PC-3 (cell line): Measurements from ENCODE around the gene KLK15. TPM values are rescaled to one million over a fixed set of nuclear protein-coding genes. Genes with fewer than 3 reads are reported as not detected.

Source experiments
- ATAC-seq: fragments of 200-7000 bp; cut with Tn5 transposase; 2 replicates; pipeline ENCODE4 v1.9.1; 2020; ENCODE audit warnings: mild to moderate bottlenecking, moderate library complexity
- BruUV-seq: library from RNA; stranded (reverse); fragments of 400-500 nt; replicated peaks from 2 replicates; lab custom pipeline; 2021; lab: Mats Ljungman, UMichigan
- CTCF ChIA-PET: fragments of 300-600 bp; sonication (Branson Sonifier 250); formaldehyde crosslinking; loops from one replicate; lab custom pipeline; 2022; ENCODE audit warnings: antibody characterized with exemption; lab: Charles Lee
- POLR2A ChIA-PET: fragments of 300-600 bp; sonication (Branson Sonifier 250); formaldehyde crosslinking; loops from one replicate; lab custom pipeline; 2022; ENCODE audit warnings: antibody characterized with exemption; ENCODE audit not compliant: unreplicated experiment; lab: Charles Lee
- DNase-seq: peaks from one replicate; pipeline ENCODE4 v3.0.0-alpha.2; 2015
- H2AFZ ChIP-seq: fragments of 300-600 bp; sonication (generic); 2 replicates; pipeline ENCODE4 v1.6.0; 2016; ENCODE audit warnings: antibody characterized with exemption, low read length
- H3F3A ChIP-seq: fragments of 300-600 bp; sonication (generic); one replicate; pipeline ENCODE4 v1.6.0; 2017; ENCODE audit warnings: antibody characterized with exemption, low read length, control low read depth, mild to moderate bottlenecking; ENCODE audit not compliant: unreplicated experiment
- H3K27ac ChIP-seq: fragments of 300-600 bp; sonication (generic); 2 replicates; pipeline ENCODE4 v1.5.1; 2016; ENCODE audit warnings: mild to moderate bottlenecking, low read length
- H3K27me3 ChIP-seq: fragments of 300-600 bp; sonication (generic); 2 replicates; pipeline ENCODE4 v1.6.1; 2016; ENCODE audit warnings: low read length, mixed read lengths
- H3K36me3 ChIP-seq: fragments of 300-600 bp; sonication (generic); 2 replicates; pipeline ENCODE4 v1.6.1; 2016; ENCODE audit warnings: low read depth, mixed run types, low read length, mixed read lengths
- H3K4me1 ChIP-seq: fragments of 300-600 bp; sonication (generic); 2 replicates; pipeline ENCODE4 v1.5.1; 2016; ENCODE audit warnings: low read length; ENCODE audit not compliant: insufficient read depth
- H3K4me2 ChIP-seq: fragments of 300-600 bp; sonication (generic); 2 replicates; pipeline ENCODE4 v1.6.0; 2016; ENCODE audit warnings: low read length
- H3K4me3 ChIP-seq: fragments of 300-600 bp; sonication (generic); 2 replicates; pipeline ENCODE4 v1.5.1; 2016; ENCODE audit warnings: mild to moderate bottlenecking, low read length, mixed read lengths
- H3K79me2 ChIP-seq: fragments of 300-600 bp; sonication (generic); 2 replicates; pipeline ENCODE4 v1.6.1; 2017; ENCODE audit warnings: low read length, mixed read lengths
- H3K9ac ChIP-seq: fragments of 300-600 bp; sonication (generic); 2 replicates; pipeline ENCODE4 v1.6.0; 2016; ENCODE audit warnings: mild to moderate bottlenecking, low read length
- H3K9me2 ChIP-seq: fragments of 300-600 bp; sonication (generic); replicated peaks from 2 replicates; pipeline ENCODE4 v1.6.1; 2016; ENCODE audit warnings: mixed run types, low read length, mixed read lengths
- H3K9me3 ChIP-seq: fragments of 300-600 bp; sonication (generic); 2 replicates; pipeline ENCODE4 v1.6.1; 2016; ENCODE audit warnings: low read length, mixed read lengths
- H4K20me1 ChIP-seq: fragments of 300-600 bp; sonication (generic); 2 replicates; pipeline ENCODE4 v1.6.1; 2016; ENCODE audit warnings: low read length, mixed read lengths
- EZH2 ChIP-seq: fragments of 300-600 bp; sonication (generic); IDR thresholded peaks from one replicate; pipeline ENCODE4 v1.6.1; 2017; ENCODE audit warnings: antibody characterized with exemption, mild to moderate bottlenecking, low read length; ENCODE audit not compliant: unreplicated experiment
- EZH2phosphoT487 ChIP-seq: fragments of 300-600 bp; sonication (generic); IDR thresholded peaks from 2 replicates; pipeline ENCODE4 v1.6.1; 2018; ENCODE audit warnings: mild to moderate bottlenecking, antibody characterized with exemption, low read length, borderline replicate concordance
- intact Hi-C: fragments of 100-400 bp; cut with micrococcal nuclease; formaldehyde crosslinking; loops from 2 replicates; pipeline ENCODE4 v1.9.0; 2023
- total RNA-seq: library from RNA; depleted of rRNA; stranded (reverse); fragments of >200 nt; gene quantifications from 2 replicates; pipeline ENCODE4 v1.2.3, GENCODE V29; 2014
- TF ChIP-seq, protein P1 (sequence below): fragments of 300-600 bp; sonication (generic); conservative IDR thresholded peaks from 2 replicates; pipeline ENCODE4 v1.5.1; 2017; ENCODE audit warnings: antibody characterized with exemption, low read depth, mild to moderate bottlenecking, low read length

Gene KLK15
- total RNA-seq, 1 experiment from 2014 or later, result 1.3 TPM

DNA sequence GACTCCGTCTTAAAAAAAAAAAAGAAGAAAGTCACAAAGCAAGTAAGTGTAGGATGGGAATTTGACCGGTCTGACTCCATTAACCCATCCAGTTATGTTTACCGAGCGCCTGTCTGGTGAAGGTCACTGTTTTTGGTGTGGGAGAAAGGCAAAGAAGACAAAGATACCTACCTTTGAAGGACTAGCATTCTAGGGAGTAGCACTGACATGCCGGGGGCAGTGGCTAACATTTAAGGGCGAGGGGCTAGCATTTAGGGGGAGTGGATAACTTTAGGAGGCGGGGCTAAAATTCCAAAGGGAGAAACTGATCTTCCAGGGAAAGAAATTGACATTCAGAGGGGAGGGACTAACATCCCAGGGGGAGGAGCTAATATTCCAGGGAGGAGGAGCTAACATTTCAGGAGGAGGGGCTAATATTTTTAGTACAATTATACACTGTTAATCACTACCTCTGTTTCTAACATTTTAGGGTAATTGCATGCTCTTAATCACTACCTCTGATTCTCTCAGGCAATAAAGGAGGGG, 54.4 kb downstream of the KLK15 start:
- ChIA-PET CTCF (interaction anchor here (1.3 kb wide), 1 partner anchor 54 kb away, joined by 6 read pairs; no protein-coding TSS in a partner anchor), POLR2A (no interaction called here)
- no peaks in the 10 kb centered on the region for H3F3A ChIP-seq
- no peak overlapping the region for H3K4me3 ChIP-seq
- H3K9me3 ChIP-seq, result no peaks in the 10 kb centered on the region
- no peak overlapping the region for H3K27ac ChIP-seq
- no peak overlapping the region for H3K9ac ChIP-seq
- BruUV-seq, result no TSS peak
- no peak for DNase-seq
- no peak overlapping the region for H2AFZ ChIP-seq
- H4K20me1 ChIP-seq, result no peaks in the 10 kb centered on the region
- no peak overlapping the region for H3K4me2 ChIP-seq
- intact Hi-C loops, result no loop called here
- no peak for ATAC-seq
- peaks cover 71% of the 10 kb centered on the region for H3K27me3 ChIP-seq
- H3K4me1 ChIP-seq, result 0 out of 2 replicates have a peak, but pooled peaks cover 3% of the 10 kb centered on the region
- no peaks in the 10 kb centered on the region for H3K36me3 ChIP-seq
- H3K9me2 ChIP-seq, result no peaks in the 10 kb centered on the region
- no peak for TF ChIP-seq EZH2phosphoT487
- TF ChIP-seq EZH2, result no peak
- TF ChIP-seq, protein P1, sequence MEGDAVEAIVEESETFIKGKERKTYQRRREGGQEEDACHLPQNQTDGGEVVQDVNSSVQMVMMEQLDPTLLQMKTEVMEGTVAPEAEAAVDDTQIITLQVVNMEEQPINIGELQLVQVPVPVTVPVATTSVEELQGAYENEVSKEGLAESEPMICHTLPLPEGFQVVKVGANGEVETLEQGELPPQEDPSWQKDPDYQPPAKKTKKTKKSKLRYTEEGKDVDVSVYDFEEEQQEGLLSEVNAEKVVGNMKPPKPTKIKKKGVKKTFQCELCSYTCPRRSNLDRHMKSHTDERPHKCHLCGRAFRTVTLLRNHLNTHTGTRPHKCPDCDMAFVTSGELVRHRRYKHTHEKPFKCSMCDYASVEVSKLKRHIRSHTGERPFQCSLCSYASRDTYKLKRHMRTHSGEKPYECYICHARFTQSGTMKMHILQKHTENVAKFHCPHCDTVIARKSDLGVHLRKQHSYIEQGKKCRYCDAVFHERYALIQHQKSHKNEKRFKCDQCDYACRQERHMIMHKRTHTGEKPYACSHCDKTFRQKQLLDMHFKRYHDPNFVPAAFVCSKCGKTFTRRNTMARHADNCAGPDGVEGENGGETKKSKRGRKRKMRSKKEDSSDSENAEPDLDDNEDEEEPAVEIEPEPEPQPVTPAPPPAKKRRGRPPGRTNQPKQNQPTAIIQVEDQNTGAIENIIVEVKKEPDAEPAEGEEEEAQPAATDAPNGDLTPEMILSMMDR, result no peak
- no peaks in the 10 kb centered on the region for H3K79me2 ChIP-seq

DNA sequence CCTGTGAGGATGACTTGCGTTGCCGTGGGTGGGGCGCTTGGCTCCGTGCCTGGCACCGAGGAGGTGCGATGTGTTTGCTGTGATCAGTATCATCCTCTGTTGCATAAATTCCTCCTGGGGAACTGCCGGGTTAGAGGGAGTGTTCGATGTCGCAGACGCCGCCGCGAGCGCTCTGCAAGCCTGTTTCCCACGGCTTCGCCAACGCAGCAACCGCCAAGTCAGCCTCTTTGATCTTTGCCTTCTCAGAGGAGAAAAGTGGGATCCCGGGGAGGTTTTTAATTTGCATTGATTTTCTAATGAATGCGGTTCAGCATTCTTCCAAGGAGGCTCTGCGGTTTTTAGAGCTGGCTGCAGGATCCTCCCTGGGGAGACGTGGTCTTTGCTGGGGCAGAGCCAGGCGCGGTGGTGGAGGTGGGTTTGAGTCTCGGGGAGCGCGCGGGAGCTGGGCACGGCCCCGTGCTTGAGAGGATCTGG, 55.5 kb downstream of the KLK15 start:
- Histone ChIP-seq H3F3A (no peaks in the 10 kb centered on the region), H2AFZ (no peak overlapping the region), H3K9ac (no peak overlapping the region), H3K4me2 (peak overlapping the region; percentile 13), H3K27me3 (peaks cover 71% of the 10 kb centered on the region), H3K4me1 (no peaks in the 10 kb centered on the region), H3K9me3 (no peaks in the 10 kb centered on the region), H4K20me1 (no peaks in the 10 kb centered on the region), H3K9me2 (no peaks in the 10 kb centered on the region), H3K79me2 (no peaks in the 10 kb centered on the region), H3K4me3 (peak overlapping the region; percentile 4; the same call in 1 of the 2 replicates), H3K36me3 (no peaks in the 10 kb centered on the region), H3K27ac (no peak overlapping the region)
- intact Hi-C loops, result no loop called here
- no peak for TF ChIP-seq EZH2phosphoT487
- TF ChIP-seq, protein P1, result no peak
- no peak for TF ChIP-seq EZH2
- no TSS peak for BruUV-seq
- CTCF ChIA-PET, result interaction anchor here (0.6 kb wide), 1 partner anchor 235 kb away, joined by 4 read pairs; no protein-coding TSS in a partner anchor
- POLR2A ChIA-PET, result interaction anchor here (0.6 kb wide), 1 partner anchor 113 kb away, joined by 30 read pairs; no protein-coding TSS in a partner anchor
- no peak for DNase-seq
- ATAC-seq, result no peak; the same call in 1 of the 2 replicates

GRCh38 chr19:50777261-50777660, 56.1 kb downstream of the KLK15 start:
- Histone ChIP-seq H3K79me2 (no peaks in the 10 kb centered on the region), H4K20me1 (no peaks in the 10 kb centered on the region), H3K9ac (no peak overlapping the region), H3K27me3 (peaks cover 67% of the 10 kb centered on the region), H2AFZ (no peak overlapping the region), H3K27ac (no peak overlapping the region), H3K9me3 (no peaks in the 10 kb centered on the region), H3K4me3 (no peak overlapping the region), H3K4me2 (no peak overlapping the region), H3K4me1 (no peaks in the 10 kb centered on the region), H3K9me2 (no peaks in the 10 kb centered on the region), H3F3A (no peaks in the 10 kb centered on the region), H3K36me3 (no peaks in the 10 kb centered on the region)
- DNase-seq, result no peak
- TF ChIP-seq, protein P1, result no peak
- TF ChIP-seq EZH2 (no peak), EZH2phosphoT487 (no peak)
- CTCF ChIA-PET, result no interaction called here
- intact Hi-C loops, result no loop called here
- BruUV-seq, result no TSS peak
- no peak for ATAC-seq
- POLR2A ChIA-PET, result interaction anchor here (0.6 kb wide), 1 partner anchor 112 kb away, joined by 30 read pairs; no protein-coding TSS in a partner anchor
